Ammon's horn (tissue), 1 donor: Measurements from ENCODE around the gene RBM17.
A peak's percentile ranks its signal among the peaks of the same experiment; 100 is the strongest.
"Not testable (repeated sequence)": the region's sequence is repeated elsewhere in the genome, so short reads cannot be mapped to it uniquely, and the experiment has no call there.

Experiments
- DNase-seq: peaks from one replicate; pipeline ENCODE4 v3.0.0-alpha.2; 2016; ENCODE audit warnings: low spot score

Gene RBM17

DNA sequence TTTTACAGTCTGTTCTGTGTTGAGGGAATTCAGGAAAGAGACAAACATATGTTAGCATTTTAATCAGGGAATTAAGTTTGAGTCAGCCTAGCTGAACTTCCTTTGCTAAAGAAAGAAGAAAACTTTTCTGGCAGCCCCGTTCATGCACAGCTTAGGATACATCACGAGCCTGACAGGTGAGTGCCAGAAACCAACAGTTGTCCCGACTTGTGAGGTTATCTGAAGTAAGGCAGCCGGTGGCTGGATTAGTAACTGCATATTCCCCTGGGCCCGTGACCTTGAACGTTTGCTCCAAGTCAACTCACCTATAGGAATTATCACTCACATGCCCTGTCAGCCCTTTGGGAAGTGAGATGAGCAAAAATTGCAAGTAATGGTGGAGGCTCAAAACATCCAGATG lies 24.1 kb downstream of the RBM17 start:
- DNase-seq: no peak

- no peak for DNase-seq
Measured at GRCh38 chr10:6114299-6114698, 25.5 kb downstream of the RBM17 start.

DNA sequence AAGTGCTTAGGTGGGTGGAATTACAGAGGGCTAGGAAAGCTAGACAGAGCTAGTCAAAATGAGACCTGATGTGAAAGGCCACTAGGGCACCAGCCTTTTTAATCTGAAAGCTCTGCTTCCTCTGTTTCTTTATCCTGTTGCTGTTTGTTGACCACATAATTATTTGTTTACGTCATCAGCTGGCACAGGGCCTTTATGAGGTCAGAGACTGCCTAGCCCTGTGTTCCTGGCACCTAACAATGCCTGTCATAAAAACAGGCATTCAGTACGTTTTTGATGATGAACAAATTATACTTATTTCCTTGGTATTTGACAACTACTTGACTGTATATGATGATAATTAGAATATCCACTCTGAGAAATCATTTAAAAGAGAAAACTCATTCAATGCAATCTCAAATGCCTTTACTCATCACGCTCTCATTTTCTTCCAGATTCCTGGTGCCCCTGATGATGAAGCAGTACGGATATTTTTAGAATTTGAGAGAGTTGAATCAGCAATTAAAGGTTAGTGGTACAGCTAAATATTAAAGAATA lies 26.0 kb downstream of the RBM17 start:
- DNase-seq: peak; percentile 75

- no peak for DNase-seq
Measured at GRCh38 chr10:6115411-6115810, 26.6 kb downstream of the RBM17 start.

GRCh38 chr10:6115824-6116350 lies 27.1 kb downstream of the RBM17 start:
- no peak for DNase-seq

DNA sequence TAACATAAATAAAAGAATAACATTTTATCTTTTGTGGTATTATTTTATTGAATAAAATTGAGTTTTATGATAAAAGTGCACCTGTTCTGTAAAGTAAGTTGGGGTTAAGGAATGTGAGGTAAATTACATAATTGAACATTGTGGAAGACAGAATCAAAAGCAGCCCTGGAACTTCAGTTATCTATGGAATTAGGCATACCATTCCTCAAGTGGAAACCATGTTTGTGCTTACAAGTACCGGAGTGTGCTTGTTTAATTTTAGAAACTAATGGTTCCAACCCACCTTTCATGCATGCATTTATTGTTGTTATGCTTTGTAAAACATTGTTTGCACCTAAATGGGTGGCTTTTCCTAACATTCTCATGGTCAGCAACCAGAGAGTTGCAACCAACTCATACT lies 28.0 kb downstream of the RBM17 start:
- no peak for DNase-seq

DNA sequence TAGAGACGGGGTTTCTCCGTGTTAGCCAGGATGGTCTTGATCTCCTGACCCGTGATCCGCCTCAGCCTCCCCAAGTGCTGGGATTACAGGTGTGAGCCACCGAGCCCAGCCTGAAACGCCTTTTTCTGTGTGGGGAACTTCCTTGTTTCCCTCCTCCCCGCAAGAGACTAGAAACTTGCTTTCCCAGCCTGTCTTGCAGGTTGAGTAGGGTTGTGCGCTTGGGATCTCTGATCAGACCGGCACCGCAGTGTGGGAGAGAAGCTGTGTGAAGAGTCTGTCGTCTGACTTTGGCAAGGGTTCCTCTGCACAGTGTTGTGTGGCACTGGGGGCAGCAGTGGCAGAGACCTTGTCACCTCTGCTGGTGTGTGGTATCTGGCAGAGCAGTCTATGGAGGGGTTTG lies 28.9 kb downstream of the RBM17 start:
- DNase-seq: no peak

GRCh38 chr10:6119423-6119822 lies 30.6 kb downstream of the RBM17 start:
- no peak for DNase-seq

DNA sequence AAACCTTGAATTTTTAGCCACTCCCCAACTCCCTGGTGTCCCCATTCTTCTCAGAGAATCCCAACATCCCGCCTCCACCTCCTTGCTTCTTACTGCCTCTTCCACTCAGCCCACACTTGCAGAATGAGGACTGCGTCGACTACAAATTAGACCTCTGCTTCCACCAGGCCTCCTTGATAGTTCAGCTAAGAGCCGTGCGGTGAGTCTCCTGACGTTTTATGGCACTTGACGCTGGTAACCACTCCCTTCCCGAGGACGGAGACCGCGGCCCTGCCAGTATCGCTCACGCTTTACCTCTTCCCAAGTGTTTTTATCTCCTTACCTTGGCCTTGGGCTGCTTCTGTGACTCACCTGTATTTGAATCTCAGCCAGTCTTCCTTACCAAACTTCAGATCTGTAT lies 31.1 kb downstream of the RBM17 start:
- no peak for DNase-seq

DNA sequence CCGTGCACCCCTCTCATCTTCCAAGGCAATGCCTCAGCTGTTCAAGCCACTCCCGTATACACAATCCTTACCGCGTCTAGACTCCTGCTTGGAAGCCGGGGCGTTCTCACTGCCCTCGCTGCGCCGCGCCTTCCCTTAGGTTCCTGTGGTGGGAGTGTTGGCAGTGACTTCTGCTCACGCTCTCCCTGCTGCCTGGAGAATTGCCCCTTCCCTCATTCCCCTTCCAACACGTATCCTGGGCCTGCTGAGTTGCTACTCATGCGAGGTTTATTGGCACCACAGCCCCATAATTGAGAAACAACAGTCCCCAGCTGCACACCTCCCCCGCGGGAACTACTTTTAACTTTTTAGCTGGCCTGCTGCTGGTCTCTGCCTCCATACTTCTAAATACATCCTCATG lies 31.9 kb downstream of the RBM17 start:
- DNase-seq: no peak

- DNase-seq: no peak
Measured at GRCh38 chr10:6121146-6121545, 32.3 kb downstream of the RBM17 start.

DNA sequence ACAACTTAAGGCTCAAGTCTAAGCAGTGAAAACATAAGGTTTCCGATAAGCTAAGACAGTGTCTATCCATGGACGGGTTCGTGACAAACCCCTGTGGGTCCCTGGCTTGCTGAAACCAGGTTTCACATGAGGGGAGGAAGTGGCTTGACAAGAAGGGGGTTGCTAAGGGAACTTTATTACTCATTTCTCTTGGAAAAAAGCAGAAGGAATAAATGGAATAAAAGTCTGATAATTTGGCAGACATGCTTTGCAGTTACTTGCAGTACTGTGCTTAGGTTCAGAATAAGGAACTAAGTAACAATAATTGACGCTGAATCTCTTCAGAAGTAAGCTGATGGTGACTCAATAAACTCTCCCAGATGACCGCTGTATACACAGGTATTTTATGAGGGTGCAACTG lies 34.7 kb downstream of the RBM17 start:
- no peak for DNase-seq

GRCh38 chr10:6124666-6125065 lies 35.8 kb downstream of the RBM17 start:
- peak; percentile 67 for DNase-seq

DNA sequence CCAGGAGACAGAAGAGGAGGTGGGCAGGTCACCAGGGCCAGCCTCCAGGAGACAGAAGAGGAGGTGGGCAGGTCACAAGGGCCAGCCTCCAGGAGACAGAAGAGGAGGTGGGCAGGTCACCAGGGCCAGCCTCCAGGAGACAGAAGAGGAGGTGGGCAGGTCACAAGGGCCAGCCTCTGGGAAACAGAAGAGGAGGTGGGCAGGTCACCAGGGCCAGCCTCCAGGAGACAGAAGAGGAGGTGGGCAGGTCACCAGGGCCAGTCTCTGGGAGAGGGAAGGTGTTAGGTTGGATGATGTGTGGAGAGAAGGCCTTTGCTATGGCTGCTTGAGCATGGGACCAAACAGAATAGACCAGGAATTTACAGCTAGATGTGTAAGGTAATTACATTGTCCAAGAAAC lies 38.6 kb downstream of the RBM17 start:
- DNase-seq: not testable (repeated sequence)

GRCh38 chr10:6128087-6128486 lies 39.3 kb downstream of the RBM17 start:
- no peak for DNase-seq

DNA sequence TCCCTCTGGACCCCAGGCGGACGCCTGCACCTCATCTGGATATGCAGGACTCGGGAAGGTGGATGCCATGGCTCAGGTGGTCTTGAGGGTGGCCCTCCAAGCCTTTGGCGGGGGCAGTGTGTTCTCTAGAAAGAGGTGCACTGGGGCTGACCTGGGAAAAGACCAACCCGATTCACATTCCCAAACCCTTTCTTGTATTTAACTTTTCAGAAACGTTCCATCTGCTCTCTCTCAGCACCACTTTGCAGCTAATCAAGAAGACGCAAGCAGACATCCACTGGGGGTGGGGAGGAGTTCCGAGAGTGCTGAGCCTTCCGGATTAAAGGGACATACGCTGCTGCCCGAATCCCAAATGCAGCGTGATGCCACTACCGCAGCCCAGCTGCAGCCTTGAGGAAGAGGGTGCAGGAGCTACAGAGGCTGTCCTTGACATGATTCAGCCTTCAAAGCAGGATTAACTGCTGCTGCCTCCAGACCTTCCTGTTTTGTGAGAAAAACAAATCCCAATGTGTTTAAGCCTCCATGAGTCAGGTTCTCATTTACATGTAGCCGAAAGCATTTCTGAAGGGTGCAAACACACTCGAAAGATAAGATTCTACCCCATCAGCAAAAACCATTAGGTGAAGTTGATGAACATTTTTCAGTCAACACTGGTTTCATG lies 39.9 kb downstream of the RBM17 start:
- DNase-seq: peak; percentile 44

DNA sequence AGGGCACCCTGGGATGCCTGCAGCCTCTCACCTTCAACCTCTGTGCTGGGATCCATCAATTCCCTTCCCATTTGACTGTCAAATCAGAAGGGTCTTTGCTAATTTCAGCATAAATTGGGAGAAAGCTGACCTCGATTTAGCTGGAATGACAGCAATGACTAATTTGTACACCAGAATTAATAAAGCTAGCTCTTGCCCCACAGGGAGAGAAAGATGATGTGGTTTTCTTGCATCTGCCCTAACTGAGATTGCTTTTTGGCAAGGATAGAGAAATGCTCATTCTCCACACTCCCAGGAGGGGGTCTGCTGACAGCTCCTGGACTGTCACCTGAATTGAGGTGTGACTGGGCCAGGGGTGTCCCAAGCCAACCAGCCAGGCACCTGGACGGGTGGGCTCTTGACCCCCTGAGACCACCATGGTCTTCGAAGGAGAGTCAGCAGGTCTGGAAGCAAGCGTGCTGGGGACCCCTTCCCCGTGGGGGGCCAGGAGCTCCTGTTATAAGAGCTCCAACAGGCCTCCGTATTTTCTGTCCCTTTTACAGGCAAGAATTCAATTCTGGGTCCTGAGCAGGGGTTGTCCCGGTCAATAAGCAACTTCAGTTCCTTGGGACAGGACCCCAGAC lies 42.1 kb downstream of the RBM17 start:
- DNase-seq: no peak

- no peak for DNase-seq
Measured at GRCh38 chr10:6133331-6134098, 44.7 kb downstream of the RBM17 start.

DNA sequence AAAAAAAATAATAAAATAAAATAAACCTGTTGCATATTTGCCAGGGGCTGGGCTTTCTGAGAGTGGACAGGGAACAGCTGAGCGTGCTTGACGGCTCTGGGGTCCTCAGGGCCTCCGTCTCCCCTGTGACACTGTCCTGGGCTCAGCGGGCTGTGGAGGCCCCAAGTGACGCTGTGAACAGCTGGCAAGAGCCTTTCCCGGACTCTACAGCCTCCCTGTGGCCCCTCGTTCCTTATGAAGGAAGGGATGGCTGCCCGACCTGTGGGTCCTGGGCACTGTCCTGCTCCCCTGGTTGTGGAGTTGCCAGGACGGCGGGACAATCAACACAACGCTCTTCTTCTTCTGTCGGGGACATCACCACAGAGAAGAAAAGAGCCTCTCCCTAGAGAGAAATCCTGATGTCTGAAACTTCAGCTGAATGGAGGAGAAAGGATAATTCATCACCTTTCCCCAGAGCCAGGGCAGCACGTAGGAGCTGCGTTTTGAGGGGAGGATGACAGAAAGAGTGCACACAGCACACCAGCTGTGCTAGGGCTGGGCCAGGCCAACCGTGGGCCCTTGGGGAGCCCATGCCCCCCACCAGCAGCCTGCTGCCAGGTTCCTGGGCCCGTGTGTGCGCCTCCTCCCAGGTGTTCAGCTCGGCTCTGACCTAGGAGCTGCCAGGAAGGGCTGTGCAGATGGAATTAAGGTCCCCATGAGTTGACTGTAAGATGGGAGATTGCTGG lies 45.4 kb downstream of the RBM17 start:
- no peak for DNase-seq

DNA sequence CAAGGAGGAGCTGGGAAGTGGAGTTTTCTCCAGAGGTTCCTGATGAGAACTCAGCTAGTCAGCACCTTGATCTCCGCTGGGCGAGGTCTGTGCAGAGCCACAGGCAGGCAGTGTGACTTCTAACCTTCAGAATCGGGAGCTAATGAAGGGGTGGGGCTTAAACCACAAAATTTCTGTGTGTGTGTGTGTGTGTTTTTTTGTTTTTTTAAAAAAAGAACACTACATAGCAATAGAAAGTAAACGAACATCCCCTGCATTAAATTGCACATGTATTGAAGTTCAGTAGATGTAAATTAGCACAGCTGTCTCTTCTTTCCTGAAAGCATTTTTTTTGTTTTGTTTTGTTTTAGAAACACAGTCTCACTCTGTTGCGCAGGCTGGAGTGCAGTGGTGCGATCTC lies 46.2 kb downstream of the RBM17 start:
- no peak for DNase-seq

GRCh38 chr10:6135589-6136168 lies 46.8 kb downstream of the RBM17 start:
- no peak for DNase-seq
